Mesenchymal stem cell (in vitro differentiated cells and primary cell): Measurements from ENCODE around the gene MYOG.

Experiments used
- DNase-seq: peaks from one replicate; pipeline ENCODE4 v3.0.0-alpha.2; 2013
- H2AFZ ChIP-seq: one replicate; pipeline ENCODE4 v1.6.1; 2013; ENCODE audit warnings: low read depth, mild to moderate bottlenecking, control low read depth, inconsistent platforms, low read length, moderate library complexity
- H2AK5ac ChIP-seq: 2 replicates; pipeline ENCODE4 v1.6.1; 2013; ENCODE audit warnings: low read length, moderate library complexity, mild to moderate bottlenecking, inconsistent platforms; ENCODE audit not compliant: severe bottlenecking
- H2BK120ac ChIP-seq: one replicate; pipeline ENCODE4 v1.6.1; 2013; ENCODE audit warnings: low read depth, mild to moderate bottlenecking, inconsistent platforms, low read length, moderate library complexity
- H2BK12ac ChIP-seq, 2 experiments: one replicate each; pipeline ENCODE4 v1.6.1; 2013; ENCODE audit warnings: inconsistent platforms in 2 of 2, low read length in 2 of 2, mild to moderate bottlenecking in 2 of 2, moderate library complexity in 2 of 2, control low read depth in 1 of 2
- H2BK15ac ChIP-seq: one replicate; pipeline ENCODE4 v1.6.1; 2013; ENCODE audit warnings: mild to moderate bottlenecking, low read depth, inconsistent platforms; ENCODE audit not compliant: poor library complexity, severe bottlenecking
- H2BK5ac ChIP-seq: 2 replicates; pipeline ENCODE4 v1.6.1; 2013; ENCODE audit warnings: low read depth, mild to moderate bottlenecking, low read length, control low read depth, inconsistent platforms; ENCODE audit not compliant: poor library complexity, severe bottlenecking
- H3K14ac ChIP-seq, 2 experiments: one replicate each; pipeline ENCODE4 v1.6.1; 2013; ENCODE audit warnings: inconsistent platforms in 2 of 2, low read length in 2 of 2, control low read depth in 1 of 2, mild to moderate bottlenecking in 1 of 2, moderate library complexity in 1 of 2
- H3K18ac ChIP-seq, 2 experiments: one replicate each; pipeline ENCODE4 v1.6.1; 2013; ENCODE audit warnings: inconsistent platforms in 2 of 2, low read length in 2 of 2, control low read depth in 1 of 2, low read depth in 1 of 2, mild to moderate bottlenecking in 1 of 2
- H3K23ac ChIP-seq, 2 experiments: one replicate each; pipeline ENCODE4 v1.6.1; 2013; ENCODE audit warnings: inconsistent platforms in 2 of 2, low read length in 2 of 2, mild to moderate bottlenecking in 2 of 2, moderate library complexity in 2 of 2, control low read depth in 1 of 2
- H3K27ac ChIP-seq: 2 replicates; pipeline ENCODE4 v1.5.1; 2013; ENCODE audit warnings: mild to moderate bottlenecking, moderate library complexity, low read length, control low read depth, inconsistent platforms; ENCODE audit not compliant: poor library complexity, severe bottlenecking
- H3K27me3 ChIP-seq, 2 experiments: 2 replicates each; pipeline versions ENCODE4 v1.6.1 to v1.7.0; 2013; ENCODE audit warnings: low read length in 2 of 2, mild to moderate bottlenecking in 2 of 2, moderate library complexity in 2 of 2, control low read depth in 1 of 2, inconsistent platforms in 1 of 2; ENCODE audit not compliant: control insufficient read depth in 1 of 2, insufficient read depth in 1 of 2
- H3K36me3 ChIP-seq, 2 experiments: 2 replicates each; pipeline versions ENCODE4 v1.6.1 to v1.7.0; 2013; ENCODE audit warnings: low read length in 2 of 2, control low read depth in 1 of 2, inconsistent platforms in 1 of 2, low read depth in 1 of 2, mild to moderate bottlenecking in 1 of 2; ENCODE audit not compliant: insufficient read depth in 2 of 2, control insufficient read depth in 1 of 2
- H3K4ac ChIP-seq, 2 experiments: one replicate each; pipeline ENCODE4 v1.6.1; 2013; ENCODE audit warnings: inconsistent platforms in 2 of 2, low read length in 2 of 2, mild to moderate bottlenecking in 2 of 2, moderate library complexity in 2 of 2, control low read depth in 1 of 2, low read depth in 1 of 2
- H3K4me1 ChIP-seq: 2 replicates; pipeline ENCODE4 v1.6.1; 2013; ENCODE audit warnings: low read depth, low read length, control low read depth; ENCODE audit not compliant: control insufficient read depth, insufficient read depth
- H3K4me2 ChIP-seq: 2 replicates; pipeline ENCODE4 v1.6.1; 2013; ENCODE audit warnings: low read length, mild to moderate bottlenecking, inconsistent platforms; ENCODE audit not compliant: poor library complexity, severe bottlenecking
- H3K4me3 ChIP-seq, 2 experiments: 2 replicates each; pipeline versions ENCODE4 v1.5.1 to v1.7.0; 2013; ENCODE audit warnings: low read length in 2 of 2, mild to moderate bottlenecking in 2 of 2, control low read depth in 1 of 2, low read depth in 1 of 2; ENCODE audit not compliant: insufficient read depth in 1 of 2
- H3K79me1 ChIP-seq: replicated peaks from 2 replicates; pipeline ENCODE4 v1.6.1; 2013; ENCODE audit warnings: mild to moderate bottlenecking, control low read depth, low read length, inconsistent platforms; ENCODE audit not compliant: poor library complexity, severe bottlenecking
- H3K9ac ChIP-seq: 2 replicates; pipeline ENCODE4 v1.7.0; 2013; ENCODE audit warnings: mild to moderate bottlenecking, low read length, moderate library complexity
- H3K9me3 ChIP-seq: 2 replicates; pipeline ENCODE4 v1.7.0; 2013; ENCODE audit warnings: mild to moderate bottlenecking, low read length; ENCODE audit not compliant: control insufficient read depth
- H4K8ac ChIP-seq: one replicate; pipeline ENCODE4 v1.6.1; 2013; ENCODE audit warnings: inconsistent platforms, mild to moderate bottlenecking, low read length, moderate library complexity
- H4K91ac ChIP-seq: one replicate; pipeline ENCODE4 v1.6.1; 2013; ENCODE audit warnings: mild to moderate bottlenecking, low read length, inconsistent platforms
- WGBS: methylation state at CpG from one replicate; pipeline ENCODE4 v1.1.7; 2013; ENCODE audit warnings: mixed read lengths; 5-methylcytosine and 5-hydroxymethylcytosine counted together

MYOG gene

DNA sequence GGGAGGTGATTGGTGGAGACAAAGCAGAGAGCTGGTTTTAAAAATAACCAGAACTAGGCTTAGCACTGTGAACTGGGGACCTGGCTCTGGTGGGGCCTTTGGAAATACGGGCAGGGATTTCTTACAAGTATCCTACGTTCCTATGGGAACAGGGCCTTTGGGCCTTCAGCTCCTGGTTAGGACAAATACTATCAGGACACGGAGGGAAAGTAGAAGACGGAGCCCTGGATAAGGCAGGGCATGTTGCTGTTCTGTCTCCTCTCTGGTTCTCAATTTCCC lies 5.3 kb upstream of the MYOG start:
- Histone ChIP-seq H3K14ac (no peak overlapping the region), H3K4me2 (no peak overlapping the region), H2AFZ (no peak overlapping the region), H3K27ac (no peak overlapping the region), H2BK5ac (no peak overlapping the region), H3K36me3 (no peaks in the 10 kb centered on the region), H3K9ac (no peak overlapping the region), H4K8ac (no peak overlapping the region), H3K4me3 (no peak overlapping the region), H2BK12ac (no peak overlapping the region), H3K23ac (no peak overlapping the region), H3K9me3 (peaks cover 21% of the 10 kb centered on the region), H3K4ac (no peak overlapping the region), H3K79me1 (no peaks in the 10 kb centered on the region), H3K4me1 (no peaks in the 10 kb centered on the region), H4K91ac (no peak overlapping the region), H3K18ac (no peak overlapping the region), H2AK5ac (no peak overlapping the region), H3K27me3 (peaks cover 55 to 60% of the 10 kb centered on the region in 2 experiments), H2BK15ac (no peak overlapping the region), H2BK120ac (no peak overlapping the region)
- WGBS = 80% methylated on average over 4 of the region's 4 CpGs
- no peak for DNase-seq

DNA sequence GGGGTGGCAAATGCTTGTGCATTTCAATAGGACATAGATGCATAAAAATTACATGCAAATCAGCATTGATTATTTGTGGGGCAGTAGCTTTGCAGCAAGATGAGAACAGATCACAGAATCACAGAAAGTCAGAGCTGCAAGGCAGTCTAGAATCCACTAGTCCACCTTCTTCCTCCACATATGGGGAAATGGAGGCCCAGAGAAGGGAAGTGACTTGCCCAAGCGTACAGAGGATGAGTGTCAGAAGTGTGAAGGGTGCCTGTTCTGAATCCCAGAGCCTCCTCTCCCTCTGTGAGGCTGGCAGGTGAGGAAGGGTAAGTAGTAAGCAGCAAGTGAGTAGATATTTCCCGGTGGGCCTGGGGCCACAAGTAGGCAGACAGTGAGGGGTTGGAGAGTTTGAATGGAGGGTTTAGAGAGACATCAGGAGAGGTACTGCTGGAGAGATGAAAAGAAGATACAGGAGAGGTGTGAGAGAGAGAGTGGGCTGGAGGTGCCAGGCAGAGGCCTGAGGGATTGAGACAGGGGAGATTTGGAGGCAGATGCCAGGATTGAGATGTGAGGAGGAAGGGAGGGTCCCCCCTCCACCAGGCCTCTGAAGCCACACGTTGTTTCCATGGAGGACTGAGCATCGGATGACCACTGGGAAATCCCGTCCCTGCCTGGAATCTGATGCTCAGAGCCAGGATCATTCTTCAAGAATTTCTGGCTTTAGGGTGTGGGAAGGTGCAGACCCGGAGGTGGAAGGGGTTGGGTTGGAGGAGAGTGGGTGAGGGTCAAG lies 4.8 kb upstream of the MYOG start:
- H2AK5ac ChIP-seq = no peak overlapping the region
- no peak overlapping the region for H3K4me3 ChIP-seq
- no peak overlapping the region for H2BK15ac ChIP-seq
- no peak overlapping the region for H4K91ac ChIP-seq
- H3K9ac ChIP-seq = no peak overlapping the region
- H3K4me1 ChIP-seq = no peaks in the 10 kb centered on the region
- no peak overlapping the region for H2AFZ ChIP-seq
- no peak overlapping the region for H3K14ac ChIP-seq
- 62% methylated on average over 6 of the region's 6 CpGs for WGBS
- H3K4ac ChIP-seq = no peak overlapping the region
- no peak overlapping the region for H3K23ac ChIP-seq
- no peak overlapping the region for H3K4me2 ChIP-seq
- no peak overlapping the region for H2BK12ac ChIP-seq
- no peak for DNase-seq
- H2BK120ac ChIP-seq = no peak overlapping the region
- no peak overlapping the region for H4K8ac ChIP-seq
- peaks cover 55 to 64% of the 10 kb centered on the region in 2 experiments for H3K27me3 ChIP-seq
- H3K18ac ChIP-seq = no peak overlapping the region
- H3K79me1 ChIP-seq = no peaks in the 10 kb centered on the region
- peaks cover 16% of the 10 kb centered on the region for H3K9me3 ChIP-seq
- H3K36me3 ChIP-seq = no peaks in the 10 kb centered on the region
- no peak overlapping the region for H2BK5ac ChIP-seq
- H3K27ac ChIP-seq = no peak overlapping the region

DNA sequence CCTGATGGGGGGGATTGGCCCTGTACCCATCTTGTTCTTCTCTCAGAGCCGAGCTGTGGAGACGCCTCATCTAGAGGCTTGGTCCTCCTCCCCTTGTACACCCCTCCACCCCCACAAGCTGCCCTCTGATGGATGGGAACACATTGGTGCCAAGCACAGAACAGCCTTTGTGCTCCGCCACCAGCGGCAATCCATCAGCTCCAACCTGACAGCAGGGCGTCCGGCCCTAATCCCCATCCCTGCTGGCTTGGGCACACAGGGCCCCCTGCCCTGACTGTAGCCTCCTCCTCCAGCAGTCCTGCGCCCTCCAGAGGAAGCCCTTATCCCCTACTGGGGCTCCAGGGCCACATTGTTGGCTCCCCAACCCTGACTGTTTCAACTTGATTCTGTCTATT lies 3.8 kb upstream of the MYOG start:
- H2AFZ ChIP-seq = no peak overlapping the region
- H2BK120ac ChIP-seq = no peak overlapping the region
- 63% methylated on average over 7 of the region's 7 CpGs for WGBS
- peaks cover 64 to 69% of the 10 kb centered on the region in 2 experiments for H3K27me3 ChIP-seq
- H3K4me2 ChIP-seq = no peak overlapping the region
- H3K23ac ChIP-seq = no peak overlapping the region
- no peak overlapping the region for H2AK5ac ChIP-seq
- no peaks in the 10 kb centered on the region for H3K36me3 ChIP-seq
- no peak overlapping the region for H3K9ac ChIP-seq
- no peak overlapping the region for H2BK15ac ChIP-seq
- DNase-seq = no peak
- no peak overlapping the region for H3K18ac ChIP-seq
- no peak overlapping the region for H4K91ac ChIP-seq
- no peaks in the 10 kb centered on the region for H3K79me1 ChIP-seq
- H3K14ac ChIP-seq = peak overlapping the region in 1 of 2 experiments; percentile 87
- H2BK12ac ChIP-seq = no peak overlapping the region
- H3K27ac ChIP-seq = no peak overlapping the region
- no peak overlapping the region for H4K8ac ChIP-seq
- H3K4me1 ChIP-seq = no peaks in the 10 kb centered on the region
- H3K4me3 ChIP-seq = no peak overlapping the region
- H3K9me3 ChIP-seq = peaks cover 6% of the 10 kb centered on the region
- H3K4ac ChIP-seq = no peak overlapping the region
- H2BK5ac ChIP-seq = no peak overlapping the region

DNA sequence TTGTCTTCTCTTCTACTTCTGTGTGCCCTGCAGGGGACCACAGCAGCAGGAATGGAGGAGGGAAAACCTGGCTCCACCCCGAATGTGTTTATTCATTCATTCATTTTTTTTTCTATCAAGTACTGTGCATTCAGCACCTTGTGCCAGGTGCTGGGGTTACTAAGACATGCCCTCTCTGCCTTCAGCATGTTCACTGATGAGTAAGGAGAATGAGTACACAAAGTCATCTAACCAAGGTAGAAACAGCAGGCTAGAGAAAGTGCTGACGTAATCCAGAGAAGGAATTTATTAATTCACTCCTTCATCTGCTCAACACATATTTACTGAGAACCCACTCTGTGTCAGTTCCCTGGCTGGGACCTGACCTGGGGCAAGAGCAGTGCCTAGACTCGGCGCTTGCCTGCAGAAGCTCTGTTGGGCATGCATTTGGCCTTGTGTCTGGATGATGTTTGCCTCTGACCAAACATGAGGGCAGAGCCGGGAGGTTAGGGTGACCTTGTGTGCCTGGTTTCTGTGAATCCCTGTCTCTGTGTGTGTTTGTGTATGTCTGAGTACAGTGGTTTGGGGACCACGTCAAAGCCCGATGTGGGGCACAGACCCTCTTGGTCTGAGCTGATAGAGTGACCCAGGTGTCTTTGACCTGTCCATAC lies 3.3 kb upstream of the MYOG start:
- H2BK5ac ChIP-seq = no peak overlapping the region
- H2AK5ac ChIP-seq = no peak overlapping the region
- H3K4me2 ChIP-seq = no peak overlapping the region
- no peak overlapping the region for H4K8ac ChIP-seq
- no peak overlapping the region for H2AFZ ChIP-seq
- no peaks in the 10 kb centered on the region for H3K79me1 ChIP-seq
- no peak for DNase-seq
- 80% methylated on average over 6 of the region's 7 CpGs for WGBS
- H4K91ac ChIP-seq = no peak overlapping the region
- no peak overlapping the region for H3K9ac ChIP-seq
- peaks cover 64 to 69% of the 10 kb centered on the region in 2 experiments for H3K27me3 ChIP-seq
- no peak overlapping the region for H3K4me3 ChIP-seq
- no peak overlapping the region for H2BK12ac ChIP-seq
- H3K36me3 ChIP-seq = no peaks in the 10 kb centered on the region
- no peaks in the 10 kb centered on the region for H3K4me1 ChIP-seq
- H3K4ac ChIP-seq = no peak overlapping the region
- H3K18ac ChIP-seq = no peak overlapping the region
- H3K14ac ChIP-seq = no peak overlapping the region
- no peak overlapping the region for H3K23ac ChIP-seq
- H3K27ac ChIP-seq = no peak overlapping the region
- H2BK120ac ChIP-seq = no peak overlapping the region
- H2BK15ac ChIP-seq = no peak overlapping the region
- H3K9me3 ChIP-seq = peaks cover 1% of the 10 kb centered on the region
